Activated CD4-positive, alpha-beta memory T cell treated with anti-CD3 and anti-CD28 coated beads, Interleukin-2, amount 10 ng/mL, durations not matched to agents 7 days and 5 days (primary cell): ENCODE measurements around the gene RALGAPA2. TPM values are rescaled to one million over a fixed set of nuclear protein-coding genes. Genes with fewer than 3 reads are reported as not detected.

Experiments
- CTCF ChIA-PET: fragments of 350-600 bp; sonication (Branson Sonifier 250); formaldehyde crosslinking; loops from one replicate; lab custom pipeline; 2021; ENCODE audit warnings: antibody characterized with exemption, inconsistent platforms; lab: Charles Lee
- POLR2A ChIA-PET: fragments of 350-600 bp; sonication (Branson Sonifier 250); formaldehyde crosslinking; loops from one replicate; lab custom pipeline; 2021; ENCODE audit warnings: antibody characterized with exemption; lab: Charles Lee
- DNase-seq: peaks from one replicate; pipeline ENCODE4 v3.0.0-alpha.2; 2020
- H3K27ac Mint-ChIP-seq: one replicate; pipeline ENCODE4 v1.8.0; 2021; ENCODE audit warnings: mild to moderate bottlenecking, mixed read lengths
- H3K27me3 Mint-ChIP-seq: one replicate; pipeline ENCODE4 v1.8.0; 2021; ENCODE audit warnings: mixed read lengths
- H3K36me3 Mint-ChIP-seq: one replicate; pipeline ENCODE4 v1.8.0; 2021; ENCODE audit warnings: low read depth, mixed read lengths
- H3K4me1 Mint-ChIP-seq: one replicate; pipeline ENCODE4 v1.8.0; 2021; ENCODE audit warnings: mixed read lengths
- H3K4me3 Mint-ChIP-seq: one replicate; pipeline ENCODE4 v1.8.0; 2021; ENCODE audit warnings: mild to moderate bottlenecking, mixed read lengths
- H3K9me3 Mint-ChIP-seq: one replicate; pipeline ENCODE4 v1.8.0; 2021; ENCODE audit warnings: mixed read lengths
- total RNA-seq, 2 experiments: library from RNA; stranded (reverse); gene quantifications; one replicate each; pipeline ENCODE4 v1.2.3, GENCODE V29; 2021

RALGAPA2 gene
- total RNA-seq, 2 experiments from 2014 or later, result 16.5 to 20.6 TPM

DNA sequence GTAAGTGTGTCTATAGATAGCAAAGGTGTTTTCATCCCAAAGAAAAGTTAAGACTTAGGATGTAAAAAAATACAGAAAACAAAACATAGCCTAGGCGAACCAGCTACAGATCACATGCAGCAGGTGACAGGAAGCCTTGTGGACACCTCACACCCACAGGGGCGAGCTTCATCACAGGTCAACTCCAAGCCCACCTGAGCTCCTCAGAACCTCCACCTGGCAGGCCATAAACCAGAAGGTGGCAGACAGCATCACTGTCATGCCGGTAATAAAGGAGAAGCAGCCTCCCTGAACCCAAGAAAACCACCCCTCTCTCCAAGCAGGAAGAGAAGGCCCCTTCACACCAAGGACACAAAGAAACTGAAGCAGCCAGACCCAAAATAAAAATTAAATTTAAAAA is 1.0 kb downstream of the RALGAPA2 start:
- ChIA-PET CTCF (interaction anchor here (1.8 kb wide), 1 partner anchor 118 kb away, joined by 3 read pairs; no protein-coding TSS in a partner anchor), POLR2A (interaction anchor here (1.1 kb wide), 1 partner anchor 259 kb away, joined by 3 read pairs; no protein-coding TSS in a partner anchor)
- H3K36me3 Mint-ChIP-seq, result peaks cover 8% of the 10 kb centered on the region
- peak overlapping the region; percentile 86 for H3K4me3 Mint-ChIP-seq
- peak overlapping the region; percentile 84 for H3K27ac Mint-ChIP-seq
- peaks cover 29% of the 10 kb centered on the region for H3K4me1 Mint-ChIP-seq
- peak; percentile 46 for DNase-seq
- no peaks in the 10 kb centered on the region for H3K27me3 Mint-ChIP-seq
- H3K9me3 Mint-ChIP-seq, result no peaks in the 10 kb centered on the region

DNA sequence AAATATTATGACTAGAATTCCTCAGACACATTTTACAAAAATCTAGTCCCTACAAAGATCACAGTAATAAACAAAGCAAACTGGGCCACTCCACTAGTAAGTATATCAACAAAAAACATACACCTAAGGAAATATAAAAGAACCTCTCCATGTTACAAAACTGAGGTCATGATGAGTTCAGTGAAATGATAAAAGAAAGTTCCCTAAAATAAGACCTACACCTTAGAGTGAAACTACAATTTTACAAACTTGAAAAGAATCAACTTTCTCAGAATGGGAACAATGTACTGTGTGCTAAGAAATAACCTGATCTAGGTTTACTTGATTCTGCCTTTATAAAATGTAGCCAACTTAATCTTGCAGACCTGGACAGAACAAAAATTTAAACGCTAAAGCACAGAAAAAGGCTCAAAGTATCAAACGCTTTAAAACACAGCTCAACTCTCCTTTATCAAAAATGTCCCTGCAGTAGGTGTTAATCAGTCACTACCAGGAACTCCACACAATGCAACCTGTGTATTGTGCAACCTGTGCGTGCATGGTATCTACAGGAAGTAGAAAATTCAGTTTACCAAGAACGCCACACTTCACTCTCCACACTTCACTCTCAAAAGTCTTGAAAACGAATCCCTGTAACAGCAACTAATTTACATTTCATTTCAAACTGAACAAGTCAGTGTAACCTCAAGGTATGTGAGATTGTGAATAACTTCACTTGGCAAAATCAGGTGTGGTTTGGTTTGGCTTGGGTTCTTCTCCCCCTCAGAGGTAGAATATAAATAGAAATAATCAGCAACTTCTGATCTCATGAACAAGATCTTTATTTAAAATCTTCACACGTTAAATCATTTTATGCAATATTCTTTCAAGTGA is 1.8 kb downstream of the RALGAPA2 start:
- ChIA-PET POLR2A (interaction anchor here (0.5 to 1.1 kb wide), 4 partner anchors 11 to 259 kb away, joined by 3 read pairs; no protein-coding TSS in a partner anchor), CTCF (interaction anchor here (0.7 to 1.8 kb wide), 2 partner anchors 52 to 117 kb away, joined by 3 read pairs; no protein-coding TSS in a partner anchor)
- H3K36me3 Mint-ChIP-seq, result peaks cover 8% of the 10 kb centered on the region
- H3K27me3 Mint-ChIP-seq, result no peaks in the 10 kb centered on the region
- peak overlapping the region; percentile 86 for H3K4me3 Mint-ChIP-seq
- H3K27ac Mint-ChIP-seq, result peak overlapping the region; percentile 84
- H3K4me1 Mint-ChIP-seq, result peaks cover 29% of the 10 kb centered on the region
- peak; percentile 52 for DNase-seq
- H3K9me3 Mint-ChIP-seq, result no peaks in the 10 kb centered on the region

DNA sequence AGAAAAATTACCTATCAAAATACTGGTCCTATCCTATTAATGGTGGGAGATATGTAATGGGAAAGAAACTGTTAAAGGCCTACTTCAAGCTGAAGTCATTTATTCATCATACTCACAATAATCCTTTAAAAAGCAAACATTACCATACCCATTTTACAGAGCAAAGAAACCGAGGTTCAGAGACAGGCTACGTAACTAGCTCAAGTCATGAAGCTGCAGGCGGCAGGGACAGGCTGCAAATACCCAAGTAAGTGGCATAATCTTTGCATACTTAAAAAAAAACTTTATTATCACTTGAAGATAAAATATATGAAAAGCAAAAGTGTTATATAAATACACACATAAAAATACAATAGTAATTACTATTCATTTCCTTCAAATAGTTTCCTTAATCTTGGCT is 2.6 kb downstream of the RALGAPA2 start:
- Mint-ChIP-seq H3K27me3 (no peaks in the 10 kb centered on the region), H3K27ac (no peak overlapping the region), H3K4me1 (peaks cover 29% of the 10 kb centered on the region), H3K36me3 (peaks cover 8% of the 10 kb centered on the region), H3K9me3 (no peaks in the 10 kb centered on the region), H3K4me3 (no peak overlapping the region)
- no peak for DNase-seq
- ChIA-PET POLR2A (no interaction called here), CTCF (interaction anchor here (1.8 kb wide), 1 partner anchor 116 kb away, joined by 3 read pairs; no protein-coding TSS in a partner anchor)

- H3K36me3 Mint-ChIP-seq, result peaks cover 8% of the 10 kb centered on the region
- CTCF ChIA-PET, result no interaction called here
- POLR2A ChIA-PET, result no interaction called here
- DNase-seq, result no peak
- H3K27me3 Mint-ChIP-seq, result no peaks in the 10 kb centered on the region
- H3K4me1 Mint-ChIP-seq, result peaks cover 17% of the 10 kb centered on the region
- no peak overlapping the region for H3K4me3 Mint-ChIP-seq
- H3K9me3 Mint-ChIP-seq, result no peaks in the 10 kb centered on the region
- H3K27ac Mint-ChIP-seq, result no peak overlapping the region
These were observed 6.2 kb downstream of the RALGAPA2 start for GRCh38 chr20:20706285-20706684.

GRCh38 chr20:20702330-20703245 is 9.9 kb downstream of the RALGAPA2 start:
- Mint-ChIP-seq H3K4me3 (no peak overlapping the region), H3K27me3 (no peaks in the 10 kb centered on the region), H3K36me3 (no peaks in the 10 kb centered on the region), H3K9me3 (no peaks in the 10 kb centered on the region), H3K4me1 (no peaks in the 10 kb centered on the region), H3K27ac (no peak overlapping the region)
- ChIA-PET POLR2A (no interaction called here), CTCF (no interaction called here)
- DNase-seq, result no peak

DNA sequence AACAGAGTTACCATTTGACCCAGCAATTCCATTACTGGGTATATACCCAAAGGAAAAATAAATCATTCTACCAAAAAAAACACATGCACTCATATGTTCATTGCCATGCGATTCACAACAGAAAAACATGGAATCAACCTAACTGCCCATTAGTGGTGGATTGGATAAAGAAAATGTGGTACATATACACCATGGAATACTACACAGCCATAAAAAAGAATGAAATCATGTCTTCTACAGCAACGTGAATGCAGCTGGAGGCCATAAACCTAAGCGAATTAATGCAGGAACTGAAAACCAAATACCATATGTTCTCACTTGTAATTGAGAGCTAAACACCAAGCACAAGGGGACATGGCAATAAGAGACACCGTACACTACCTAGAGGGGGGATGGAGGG is 12.5 kb downstream of the RALGAPA2 start:
- H3K4me1 Mint-ChIP-seq, result no peaks in the 10 kb centered on the region
- POLR2A ChIA-PET, result no interaction called here
- H3K9me3 Mint-ChIP-seq, result no peaks in the 10 kb centered on the region
- H3K4me3 Mint-ChIP-seq, result no peak overlapping the region
- H3K27me3 Mint-ChIP-seq, result no peaks in the 10 kb centered on the region
- CTCF ChIA-PET, result no interaction called here
- no peak for DNase-seq
- no peaks in the 10 kb centered on the region for H3K36me3 Mint-ChIP-seq
- no peak overlapping the region for H3K27ac Mint-ChIP-seq

DNA sequence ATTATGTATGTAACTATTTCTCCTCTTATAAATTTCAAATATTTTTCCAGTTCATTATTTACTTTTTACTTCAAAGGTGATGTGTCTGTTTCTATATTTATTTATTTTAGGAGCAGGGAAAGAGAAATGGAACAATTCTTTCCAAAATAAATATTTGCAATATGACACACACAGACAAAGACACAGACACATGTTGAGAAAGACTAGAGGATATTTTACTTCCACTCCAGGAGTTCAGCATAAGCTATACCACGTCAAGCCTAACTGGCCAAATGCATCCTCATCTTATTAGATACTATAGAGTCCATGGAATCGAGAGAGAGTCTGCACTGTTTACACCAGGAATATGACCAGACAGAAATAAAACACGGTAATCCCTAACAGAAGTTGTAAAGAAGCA is 13.3 kb downstream of the RALGAPA2 start:
- POLR2A ChIA-PET, result interaction anchor here (0.7 kb wide), 1 partner anchor 12 kb away, joined by 3 read pairs; no protein-coding TSS in a partner anchor
- H3K9me3 Mint-ChIP-seq, result no peaks in the 10 kb centered on the region
- CTCF ChIA-PET, result no interaction called here

GRCh38 chr20:20697325-20697845 is 15.1 kb downstream of the RALGAPA2 start:
- ChIA-PET POLR2A (no interaction called here), CTCF (no interaction called here)
- no peaks in the 10 kb centered on the region for H3K4me1 Mint-ChIP-seq
- H3K27ac Mint-ChIP-seq, result no peak overlapping the region
- H3K36me3 Mint-ChIP-seq, result no peaks in the 10 kb centered on the region
- DNase-seq, result no peak
- no peaks in the 10 kb centered on the region for H3K27me3 Mint-ChIP-seq
- H3K4me3 Mint-ChIP-seq, result no peak overlapping the region
- H3K9me3 Mint-ChIP-seq, result no peaks in the 10 kb centered on the region

More for the DNA sequence above, 13.3 kb downstream of the RALGAPA2 start:
- H3K4me3 Mint-ChIP-seq, result no peak overlapping the region
- DNase-seq, result no peak
- no peak overlapping the region for H3K27ac Mint-ChIP-seq
- H3K36me3 Mint-ChIP-seq, result no peaks in the 10 kb centered on the region
- no peaks in the 10 kb centered on the region for H3K27me3 Mint-ChIP-seq
- H3K4me1 Mint-ChIP-seq, result no peaks in the 10 kb centered on the region

DNA sequence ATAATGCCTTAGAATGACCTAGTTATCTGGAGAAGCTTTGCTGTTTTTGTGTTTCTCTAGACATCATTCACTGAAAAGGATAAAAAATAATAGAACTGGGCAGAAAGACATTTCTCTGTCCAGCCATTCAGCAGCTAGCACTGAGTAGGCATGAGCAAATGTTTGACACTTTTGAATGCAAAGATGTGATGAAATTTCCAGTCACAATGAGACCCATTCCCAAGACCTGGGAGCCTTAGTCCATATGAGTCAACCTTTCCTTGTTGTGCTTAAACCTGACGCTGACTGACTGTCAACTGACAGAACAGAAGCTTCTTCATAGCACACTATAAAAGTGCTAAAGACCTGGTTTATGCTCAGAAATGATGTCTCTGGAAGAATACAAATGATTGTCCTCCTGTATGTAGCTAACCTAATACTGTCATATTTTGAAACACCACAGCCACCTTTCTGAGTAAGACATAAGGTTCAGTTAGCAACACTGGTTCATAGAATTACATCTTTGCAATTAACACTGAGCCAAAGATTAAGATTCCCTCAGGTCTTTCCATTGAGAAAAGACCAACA is 17.1 kb downstream of the RALGAPA2 start:
- DNase-seq, result no peak
- no peak overlapping the region for H3K4me3 Mint-ChIP-seq
- no peaks in the 10 kb centered on the region for H3K36me3 Mint-ChIP-seq
- no peaks in the 10 kb centered on the region for H3K4me1 Mint-ChIP-seq
- POLR2A ChIA-PET, result no interaction called here
- no peaks in the 10 kb centered on the region for H3K9me3 Mint-ChIP-seq
- CTCF ChIA-PET, result no interaction called here
- H3K27ac Mint-ChIP-seq, result no peak overlapping the region
- no peaks in the 10 kb centered on the region for H3K27me3 Mint-ChIP-seq

GRCh38 chr20:20694591-20694990 is 17.9 kb downstream of the RALGAPA2 start:
- ChIA-PET POLR2A (no interaction called here), CTCF (no interaction called here)
- Mint-ChIP-seq H3K27ac (no peak overlapping the region), H3K36me3 (no peaks in the 10 kb centered on the region), H3K27me3 (no peaks in the 10 kb centered on the region), H3K4me1 (no peaks in the 10 kb centered on the region), H3K4me3 (no peak overlapping the region), H3K9me3 (no peaks in the 10 kb centered on the region)
- DNase-seq, result no peak

GRCh38 chr20:20692587-20692986 is 19.9 kb downstream of the RALGAPA2 start:
- CTCF ChIA-PET, result no interaction called here
- H3K4me3 Mint-ChIP-seq, result no peak overlapping the region
- POLR2A ChIA-PET, result no interaction called here

DNA sequence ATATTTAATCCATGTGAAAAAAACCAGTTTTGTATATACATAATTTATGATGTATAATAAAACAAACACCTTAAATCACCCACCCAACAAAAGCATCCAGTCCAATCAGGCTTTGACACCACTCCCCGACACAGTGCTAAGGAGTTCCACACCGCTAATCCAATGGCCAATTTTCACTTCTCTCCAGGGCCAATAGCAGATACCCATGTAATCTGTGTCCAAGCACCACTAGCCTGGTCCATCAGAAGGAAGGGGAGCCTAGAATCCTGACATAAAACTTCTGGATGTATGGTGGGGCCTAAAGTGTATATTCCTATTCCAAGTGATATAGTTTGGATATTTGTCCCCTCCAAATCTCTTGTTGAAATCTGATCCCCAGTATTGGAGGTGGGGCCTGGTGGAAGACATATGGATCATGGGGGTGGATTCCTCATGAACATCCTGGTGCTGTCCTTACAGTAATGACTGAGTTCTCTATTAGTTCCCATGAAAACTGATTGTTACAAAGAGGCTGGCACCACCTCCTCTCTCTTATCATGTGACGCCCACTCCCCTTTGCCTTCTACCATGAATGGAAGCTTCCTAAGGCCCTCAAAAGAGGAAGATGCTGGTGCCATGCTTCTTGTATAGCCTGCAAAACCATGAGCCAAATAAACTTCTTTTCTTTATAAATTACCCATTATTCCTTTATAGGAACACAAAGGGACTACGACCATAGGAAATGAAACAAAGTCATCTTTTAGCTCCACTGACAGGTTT is 20.8 kb downstream of the RALGAPA2 start:
- Mint-ChIP-seq H3K27me3 (no peaks in the 10 kb centered on the region), H3K4me3 (no peak overlapping the region), H3K4me1 (no peaks in the 10 kb centered on the region), H3K36me3 (no peaks in the 10 kb centered on the region), H3K9me3 (no peaks in the 10 kb centered on the region), H3K27ac (no peak overlapping the region)
- ChIA-PET CTCF (no interaction called here), POLR2A (no interaction called here)
- no peak for DNase-seq

More at GRCh38 chr20:20692587-20692986, 19.9 kb downstream of the RALGAPA2 start:
- H3K9me3 Mint-ChIP-seq, result no peaks in the 10 kb centered on the region
- H3K4me1 Mint-ChIP-seq, result no peaks in the 10 kb centered on the region
- no peak overlapping the region for H3K27ac Mint-ChIP-seq
- H3K36me3 Mint-ChIP-seq, result no peaks in the 10 kb centered on the region
- H3K27me3 Mint-ChIP-seq, result no peaks in the 10 kb centered on the region
- no peak for DNase-seq
